MM.1S (cell line): ENCODE measurements around the gene BCR.

Source experiments
- DNase-seq: peaks from one replicate; pipeline ENCODE4 v3.0.0-alpha.2; 2015
- H2AFZ ChIP-seq: fragments of 300-600 bp; sonication (generic); 2 replicates; pipeline ENCODE4 v1.6.0; 2016; ENCODE audit warnings: antibody characterized with exemption, low read length
- H3F3A ChIP-seq: fragments of 300-600 bp; sonication (generic); 2 replicates; pipeline ENCODE4 v1.6.1; 2016; ENCODE audit warnings: mild to moderate bottlenecking, antibody characterized with exemption, low read length, moderate library complexity, mixed read lengths; ENCODE audit not compliant: insufficient read depth
- H3K27ac ChIP-seq: fragments of 300-600 bp; sonication (generic); 2 replicates; pipeline ENCODE4 v1.5.1; 2016; ENCODE audit warnings: mild to moderate bottlenecking, low read length
- H3K27me3 ChIP-seq: fragments of 300-600 bp; sonication (generic); replicated peaks from 2 replicates; pipeline ENCODE4 v1.6.0; 2016; ENCODE audit warnings: low read length; ENCODE audit not compliant: insufficient read depth
- H3K36me3 ChIP-seq: fragments of 300-600 bp; sonication (generic); replicated peaks from 2 replicates; pipeline ENCODE4 v1.6.1; 2016; ENCODE audit warnings: mild to moderate bottlenecking, low read length, mixed read lengths; ENCODE audit not compliant: insufficient read depth
- H3K4me1 ChIP-seq: fragments of 300-600 bp; sonication (generic); 2 replicates; pipeline ENCODE4 v1.6.1; 2016; ENCODE audit warnings: low read length, mixed read lengths
- H3K4me2 ChIP-seq: fragments of 300-600 bp; sonication (generic); 2 replicates; pipeline ENCODE4 v1.6.0; 2016; ENCODE audit warnings: low read depth, low read length
- H3K4me3 ChIP-seq: fragments of 300-600 bp; sonication (generic); 2 replicates; pipeline ENCODE4 v1.5.1; 2016; ENCODE audit warnings: low read length, mixed read lengths
- H3K79me2 ChIP-seq: fragments of 300-600 bp; sonication (generic); 2 replicates; pipeline ENCODE4 v1.6.1; 2016; ENCODE audit warnings: mixed run types, low read length, mixed read lengths
- H3K9ac ChIP-seq: fragments of 300-600 bp; sonication (generic); 2 replicates; pipeline ENCODE4 v1.6.1; 2016; ENCODE audit warnings: low read length, mixed read lengths
- H3K9me2 ChIP-seq: fragments of 300-600 bp; sonication (generic); replicated peaks from 2 replicates; pipeline ENCODE4 v1.6.1; 2016; ENCODE audit warnings: mild to moderate bottlenecking, low read length, mixed read lengths; ENCODE audit not compliant: insufficient read depth
- H3K9me3 ChIP-seq: fragments of 300-600 bp; sonication (generic); replicated peaks from 2 replicates; pipeline ENCODE4 v1.6.1; 2016; ENCODE audit warnings: mild to moderate bottlenecking, low read length, mixed read lengths; ENCODE audit not compliant: insufficient read depth
- H4K20me1 ChIP-seq: fragments of 300-600 bp; sonication (generic); 2 replicates; pipeline ENCODE4 v1.6.1; 2016; ENCODE audit warnings: mild to moderate bottlenecking, low read length, moderate library complexity, mixed read lengths; ENCODE audit not compliant: insufficient read depth
- EZH2 ChIP-seq: fragments of 300-600 bp; sonication (generic); optimal IDR thresholded peaks from 2 replicates; pipeline ENCODE3; 2017; ENCODE audit warnings: low read depth, mild to moderate bottlenecking, antibody characterized with exemption, low read length, mixed read lengths
- EZH2phosphoT487 ChIP-seq: fragments of 300-600 bp; sonication (generic); IDR thresholded peaks from 2 replicates; pipeline ENCODE4 v1.6.1; 2018; ENCODE audit warnings: antibody characterized with exemption, low read length
- TF ChIP-seq, protein P1 (sequence below): fragments of 300-600 bp; sonication (generic); IDR thresholded peaks from 2 replicates; pipeline ENCODE4 v1.5.1; 2016; ENCODE audit warnings: antibody characterized with exemption, low read length, mixed read lengths

The BCR gene

GRCh38 chr22:23152238-23153114 lies 27.8 kb upstream of the BCR start:
- no peak overlapping the region for H3K9ac ChIP-seq
- peaks cover 15% of the 10 kb centered on the region for H3F3A ChIP-seq
- no peak overlapping the region for H3K27ac ChIP-seq
- no peak for DNase-seq
- H3K4me3 ChIP-seq = no peak overlapping the region
- TF ChIP-seq, protein P1, sequence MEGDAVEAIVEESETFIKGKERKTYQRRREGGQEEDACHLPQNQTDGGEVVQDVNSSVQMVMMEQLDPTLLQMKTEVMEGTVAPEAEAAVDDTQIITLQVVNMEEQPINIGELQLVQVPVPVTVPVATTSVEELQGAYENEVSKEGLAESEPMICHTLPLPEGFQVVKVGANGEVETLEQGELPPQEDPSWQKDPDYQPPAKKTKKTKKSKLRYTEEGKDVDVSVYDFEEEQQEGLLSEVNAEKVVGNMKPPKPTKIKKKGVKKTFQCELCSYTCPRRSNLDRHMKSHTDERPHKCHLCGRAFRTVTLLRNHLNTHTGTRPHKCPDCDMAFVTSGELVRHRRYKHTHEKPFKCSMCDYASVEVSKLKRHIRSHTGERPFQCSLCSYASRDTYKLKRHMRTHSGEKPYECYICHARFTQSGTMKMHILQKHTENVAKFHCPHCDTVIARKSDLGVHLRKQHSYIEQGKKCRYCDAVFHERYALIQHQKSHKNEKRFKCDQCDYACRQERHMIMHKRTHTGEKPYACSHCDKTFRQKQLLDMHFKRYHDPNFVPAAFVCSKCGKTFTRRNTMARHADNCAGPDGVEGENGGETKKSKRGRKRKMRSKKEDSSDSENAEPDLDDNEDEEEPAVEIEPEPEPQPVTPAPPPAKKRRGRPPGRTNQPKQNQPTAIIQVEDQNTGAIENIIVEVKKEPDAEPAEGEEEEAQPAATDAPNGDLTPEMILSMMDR = no peak
- no peak for TF ChIP-seq EZH2phosphoT487
- TF ChIP-seq EZH2 = no peak
- H3K4me1 ChIP-seq = peaks cover 9% of the 10 kb centered on the region
- H3K27me3 ChIP-seq = no peaks in the 10 kb centered on the region
- H3K36me3 ChIP-seq = no peaks in the 10 kb centered on the region
- no peak overlapping the region for H2AFZ ChIP-seq
- no peaks in the 10 kb centered on the region for H3K9me3 ChIP-seq
- H3K79me2 ChIP-seq = peaks cover 2% of the 10 kb centered on the region
- H3K4me2 ChIP-seq = no peak overlapping the region
- no peaks in the 10 kb centered on the region for H4K20me1 ChIP-seq
- H3K9me2 ChIP-seq = no peaks in the 10 kb centered on the region

DNA sequence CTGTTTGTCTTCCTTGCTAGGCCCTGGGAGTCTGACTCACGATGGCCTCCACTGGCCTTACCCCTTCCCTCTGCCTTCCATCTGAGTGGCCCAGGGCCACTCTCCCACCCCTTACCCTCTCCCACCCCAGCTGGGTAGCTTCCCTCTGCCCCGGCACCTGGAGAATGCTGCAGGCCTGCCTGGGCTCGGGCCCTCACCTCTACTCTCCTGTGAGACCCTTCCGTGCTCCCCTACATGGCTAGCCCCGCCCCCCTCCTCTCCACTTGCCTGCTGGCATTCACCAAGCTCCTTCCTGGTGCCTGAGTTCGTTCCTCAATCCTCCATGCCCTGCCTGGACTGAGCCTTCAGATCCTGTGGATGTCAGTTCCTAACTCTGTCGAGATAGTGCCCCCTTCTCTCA lies 26.3 kb upstream of the BCR start:
- no peak overlapping the region for H3K4me2 ChIP-seq
- TF ChIP-seq, protein P1 = no peak
- TF ChIP-seq EZH2phosphoT487 (no peak), EZH2 (no peak)
- no peak overlapping the region for H2AFZ ChIP-seq
- H3K9me2 ChIP-seq = no peaks in the 10 kb centered on the region
- H3K36me3 ChIP-seq = no peaks in the 10 kb centered on the region
- H3K4me3 ChIP-seq = no peak overlapping the region
- H3K27me3 ChIP-seq = no peaks in the 10 kb centered on the region
- no peaks in the 10 kb centered on the region for H3K9me3 ChIP-seq
- peaks cover 16% of the 10 kb centered on the region for H3F3A ChIP-seq
- H3K4me1 ChIP-seq = peaks cover 16% of the 10 kb centered on the region
- no peaks in the 10 kb centered on the region for H4K20me1 ChIP-seq
- no peak overlapping the region for H3K27ac ChIP-seq
- no peak overlapping the region for H3K9ac ChIP-seq
- DNase-seq = no peak
- peaks cover 17% of the 10 kb centered on the region for H3K79me2 ChIP-seq

DNA sequence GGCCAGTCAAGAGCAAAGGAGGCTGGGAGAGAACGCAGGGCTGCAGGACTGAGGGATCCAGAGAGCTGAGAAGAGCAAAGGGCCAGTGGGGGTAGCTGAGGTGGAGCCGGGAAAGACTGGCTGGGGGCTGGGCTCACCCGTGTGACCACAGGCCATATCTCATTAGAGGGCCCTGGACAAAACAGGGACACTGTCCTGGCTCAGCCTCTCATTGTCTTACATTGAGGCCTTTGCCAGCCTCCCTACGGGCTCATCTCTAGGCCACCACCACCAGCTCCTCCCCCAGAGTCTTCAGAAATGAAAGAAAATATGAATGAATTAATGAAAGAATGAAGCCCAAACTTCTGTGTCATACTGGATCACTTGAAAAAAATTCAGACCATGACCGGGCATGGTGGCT lies 25.8 kb upstream of the BCR start:
- H3K27me3 ChIP-seq = no peaks in the 10 kb centered on the region

More for the DNA sequence above, 25.8 kb upstream of the BCR start:
- H3K4me3 ChIP-seq = no peak overlapping the region
- H3K79me2 ChIP-seq = peaks cover 22% of the 10 kb centered on the region
- no peaks in the 10 kb centered on the region for H3K9me2 ChIP-seq
- no peaks in the 10 kb centered on the region for H3K36me3 ChIP-seq
- H2AFZ ChIP-seq = no peak overlapping the region
- peaks cover 20% of the 10 kb centered on the region for H3K4me1 ChIP-seq
- no peaks in the 10 kb centered on the region for H4K20me1 ChIP-seq
- no peak overlapping the region for H3K9ac ChIP-seq
- no peak overlapping the region for H3K27ac ChIP-seq
- DNase-seq = no peak
- peaks cover 16% of the 10 kb centered on the region for H3F3A ChIP-seq
- no peaks in the 10 kb centered on the region for H3K9me3 ChIP-seq
- no peak overlapping the region for H3K4me2 ChIP-seq
- TF ChIP-seq EZH2 = no peak
- TF ChIP-seq, protein P1 = no peak
- TF ChIP-seq EZH2phosphoT487 = no peak
